ENCODE data around the gene NPTN.

The NPTN gene

DNA sequence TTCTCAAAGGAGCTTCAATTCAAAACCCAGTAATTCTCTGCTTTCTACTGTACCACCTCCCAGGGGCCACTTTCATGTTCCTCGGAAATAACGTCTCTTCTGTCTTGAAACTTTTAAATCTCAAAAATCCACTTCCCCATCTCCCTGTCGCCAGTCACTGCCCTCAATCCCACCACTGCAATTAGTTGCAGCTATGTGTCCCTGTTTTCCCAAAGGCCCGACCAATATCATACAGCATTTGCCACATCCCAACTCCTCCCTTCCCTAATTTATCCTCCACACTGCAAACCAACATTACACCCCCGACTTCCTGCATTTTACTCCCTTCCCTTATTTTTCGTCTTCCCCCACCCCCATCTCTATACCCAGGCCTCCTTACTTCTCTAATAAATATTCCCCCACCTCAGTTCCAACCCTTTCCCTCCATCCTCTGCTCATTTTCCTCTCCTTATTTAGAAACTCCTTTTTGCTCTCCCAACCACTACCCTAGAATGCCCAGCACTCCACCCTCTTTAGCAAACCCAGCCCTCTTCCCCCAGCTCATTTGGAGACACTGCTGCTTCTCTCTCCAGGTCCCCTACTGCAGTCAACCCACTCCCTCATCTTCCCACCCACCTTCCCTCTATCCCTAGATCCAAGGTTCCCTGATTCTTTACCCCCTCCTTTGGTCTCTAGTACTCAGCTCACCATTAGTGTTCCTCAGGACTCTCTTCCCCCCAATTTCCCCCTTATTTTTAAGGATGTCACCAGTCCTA lies 1.1 kb downstream of the NPTN start:
- peak; percentile 59 for DNase-seq (ENCODE audit: low spot score)

DNA sequence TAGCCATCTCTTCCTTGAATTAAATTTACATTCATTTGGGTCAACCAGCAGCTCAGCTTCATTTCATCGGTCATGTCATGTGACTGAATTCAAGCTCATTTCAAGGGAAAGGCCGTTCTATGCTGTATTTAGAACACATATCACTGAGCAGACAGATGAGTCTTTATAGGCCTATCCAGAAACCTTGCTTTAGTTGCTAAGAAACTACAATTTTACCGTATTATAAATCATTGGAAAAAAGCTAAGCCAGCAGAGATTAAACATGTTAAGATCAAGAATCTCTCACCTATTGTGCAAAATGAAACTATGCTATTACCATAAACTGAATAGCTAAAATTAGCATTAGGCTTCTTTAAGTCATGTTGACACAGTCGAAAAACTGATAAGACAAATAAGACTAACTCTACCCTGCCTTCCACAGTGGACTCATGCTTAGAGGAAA lies 2.2 kb downstream of the NPTN start:
- DNase-seq (ENCODE audit: low spot score) = peak; percentile 27

DNA sequence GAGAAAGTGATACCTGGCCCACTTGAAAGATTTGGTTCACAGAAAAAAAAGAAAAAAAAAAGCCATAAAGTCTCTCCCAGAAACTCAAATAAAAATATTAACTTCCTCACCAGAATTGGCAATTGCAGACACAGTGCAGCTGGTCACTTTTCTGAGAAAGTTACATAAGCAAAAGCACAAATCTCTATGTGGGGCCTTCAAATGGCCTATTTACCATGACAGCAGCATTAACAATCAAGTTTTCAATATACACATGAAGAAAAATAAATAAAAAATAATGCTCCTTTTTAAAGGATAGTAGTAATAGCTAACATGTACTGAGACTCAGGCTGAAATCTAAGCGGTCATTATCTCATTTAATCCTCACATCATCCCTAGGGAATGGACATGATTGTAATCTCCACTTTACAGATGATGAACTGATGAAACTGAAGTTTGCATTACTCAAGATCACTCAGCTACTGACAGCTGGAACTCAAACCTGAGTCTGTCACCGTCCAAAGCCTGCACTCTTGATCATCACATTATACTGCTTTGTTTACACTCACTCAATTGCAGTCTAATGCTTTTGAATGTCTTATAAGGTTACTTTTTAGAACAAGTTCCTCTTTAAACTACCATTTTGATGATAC lies 3.3 kb downstream of the NPTN start:
- DNase-seq (ENCODE audit: low spot score) = no peak

DNA sequence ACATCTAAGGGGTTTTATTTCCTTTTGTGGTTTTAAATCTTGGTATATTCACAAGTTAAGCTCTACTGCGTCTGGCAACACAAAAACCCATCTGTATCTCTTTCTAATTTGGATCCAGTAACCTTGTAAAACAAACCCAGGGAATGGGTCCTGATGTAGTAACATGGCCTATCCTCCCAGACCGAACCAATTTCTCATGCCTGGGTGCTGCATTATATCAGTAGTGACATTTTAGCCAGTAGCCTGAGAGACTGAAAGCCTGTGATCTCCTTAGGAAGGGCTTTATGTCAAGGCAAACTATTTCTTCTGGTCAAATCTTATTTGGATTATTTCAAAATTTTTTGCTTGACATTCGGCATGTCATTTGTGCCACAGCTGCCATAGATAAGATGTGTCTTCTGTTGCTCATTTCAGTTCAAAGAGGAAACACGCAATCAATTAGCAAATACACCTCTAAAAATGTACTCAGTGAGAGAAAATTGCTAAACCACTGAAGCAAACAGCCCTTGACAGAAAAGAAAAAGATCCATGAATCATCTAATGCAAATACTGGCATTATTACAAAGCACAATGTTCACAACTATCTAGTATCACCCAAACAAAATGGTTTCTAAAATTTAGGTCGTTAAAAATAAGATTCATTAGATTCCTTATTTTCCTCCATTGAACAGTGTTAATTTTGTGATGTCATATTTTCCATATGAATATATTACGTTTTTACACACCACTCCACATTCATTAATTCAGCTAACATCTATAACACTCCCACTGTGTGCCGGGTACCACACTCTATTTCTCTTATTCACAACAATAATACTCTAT lies 4.0 kb downstream of the NPTN start:
- DNase-seq (ENCODE audit: low spot score) = no peak

DNA sequence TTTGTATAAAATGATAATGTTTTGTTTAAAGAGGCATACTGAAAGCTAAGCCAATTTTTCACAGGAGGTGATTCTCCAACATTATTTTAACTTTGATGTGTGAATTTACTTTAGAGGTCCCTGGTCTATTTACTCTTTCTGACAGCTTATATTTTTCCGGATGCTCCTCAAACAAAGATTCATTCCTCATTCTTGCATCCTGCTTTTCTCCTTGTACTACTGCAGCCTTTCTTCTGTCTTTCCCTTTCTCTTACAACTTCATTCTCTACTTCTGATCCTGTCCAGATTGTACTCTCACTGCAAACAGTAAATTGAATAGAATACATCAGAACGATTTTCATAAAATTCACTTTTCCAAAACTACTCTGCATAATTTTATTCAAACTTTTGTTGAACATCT lies 5.1 kb downstream of the NPTN start:
- no peak for DNase-seq (ENCODE audit: low spot score)

DNA sequence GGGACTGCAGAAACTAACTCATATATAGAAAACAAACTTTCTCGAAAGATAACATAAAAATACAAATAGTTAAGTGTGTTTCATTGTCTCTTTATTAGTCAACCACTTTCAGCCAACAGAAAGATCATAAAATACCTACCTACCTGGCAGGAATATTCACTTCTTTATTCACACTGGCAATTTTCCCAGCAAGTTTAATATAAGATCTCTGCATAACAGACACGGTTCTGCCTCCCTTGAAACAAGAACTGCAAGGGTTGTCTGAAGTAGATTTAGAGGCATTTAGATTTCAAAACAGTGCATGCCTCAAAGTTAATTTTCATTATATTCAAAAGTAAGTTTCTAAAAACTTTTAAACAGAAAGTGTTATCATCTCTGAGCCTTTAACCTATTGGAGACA lies 7.1 kb downstream of the NPTN start:
- no peak for DNase-seq (ENCODE audit: low spot score)

DNA sequence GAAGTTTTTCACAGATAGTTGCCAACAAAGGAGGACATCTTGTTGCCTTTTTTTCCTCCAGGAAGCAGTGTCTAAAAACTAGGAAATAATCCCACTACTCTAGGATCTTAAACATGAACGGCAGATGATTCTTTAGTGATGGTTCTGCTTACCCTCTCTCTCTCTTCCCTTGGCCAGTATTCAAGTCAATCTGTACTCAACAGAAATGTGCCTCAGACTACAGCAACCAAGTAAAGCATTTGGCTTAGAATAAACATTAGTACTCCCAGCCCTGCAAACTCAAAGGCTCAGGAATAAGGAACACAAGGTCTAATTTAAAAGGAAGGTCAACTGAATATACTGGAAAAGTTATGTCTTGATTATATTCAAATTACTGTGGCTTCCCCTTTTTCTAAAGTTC lies 8.7 kb downstream of the NPTN start:
- DNase-seq (ENCODE audit: low spot score) = peak; percentile 12

DNA sequence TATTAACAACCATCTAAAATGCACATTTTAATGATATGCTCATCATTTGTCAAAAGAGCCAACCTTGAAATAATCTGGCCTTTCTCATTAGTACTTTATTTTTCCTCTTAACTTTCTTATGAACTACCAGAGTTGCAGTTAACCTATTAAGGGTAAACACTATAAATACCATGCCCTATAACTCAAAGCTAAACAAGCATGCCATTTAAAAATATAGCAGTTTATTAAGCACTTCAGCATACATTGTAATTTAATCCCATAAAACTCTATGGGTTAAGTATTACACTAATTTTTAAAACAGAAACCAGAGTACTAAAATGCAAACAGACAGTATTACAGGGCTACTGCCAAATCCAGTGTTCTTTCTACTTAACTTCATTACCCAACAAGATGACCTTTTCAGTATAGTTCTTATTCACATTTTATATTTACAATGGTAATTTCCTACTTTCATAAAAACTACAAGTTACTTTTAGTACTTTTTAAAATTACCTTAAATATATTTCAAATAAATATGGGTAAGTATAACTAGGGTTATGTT lies 11.8 kb downstream of the NPTN start:
- DNase-seq (ENCODE audit: low spot score) = no peak

DNA sequence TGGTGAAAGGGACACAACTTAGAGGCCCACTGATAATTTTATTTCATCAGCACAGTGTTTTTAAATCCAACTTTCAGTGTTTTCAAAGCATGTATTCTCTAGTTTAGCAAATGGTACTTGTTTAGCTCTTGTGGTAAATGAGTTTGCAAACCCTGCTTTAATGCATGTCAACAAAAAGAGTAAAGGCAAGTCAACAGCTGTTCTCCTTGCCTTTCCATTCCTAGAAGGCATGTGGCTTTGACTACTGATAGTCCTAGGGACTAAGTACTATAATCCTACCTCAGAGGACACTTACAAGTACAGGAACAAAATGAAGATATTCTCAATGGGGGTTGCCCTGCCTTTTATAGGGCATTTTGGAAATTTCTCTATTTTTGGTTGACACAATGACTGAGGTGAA lies 13.1 kb downstream of the NPTN start:
- no peak for DNase-seq (ENCODE audit: low spot score)

DNA sequence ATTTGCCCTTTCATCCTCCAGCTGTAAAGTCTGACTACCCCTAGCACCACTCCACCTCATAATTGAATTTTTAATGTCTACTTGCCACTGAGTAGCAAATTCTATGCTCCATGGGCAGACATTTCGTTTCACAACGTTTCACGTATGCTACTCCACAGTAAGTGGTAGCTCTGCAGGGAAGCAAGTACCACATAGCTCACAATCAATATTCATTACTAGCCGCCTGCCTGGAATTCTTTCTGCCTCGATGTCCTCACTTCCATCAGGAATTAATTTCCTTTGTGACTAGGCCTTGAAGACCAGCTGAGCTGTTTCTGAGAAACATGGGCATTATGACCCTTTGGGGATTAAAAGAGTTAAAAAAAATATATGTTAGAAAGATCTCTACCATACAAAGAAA lies 15.3 kb downstream of the NPTN start:
- no peak for DNase-seq (ENCODE audit: low spot score)

DNA sequence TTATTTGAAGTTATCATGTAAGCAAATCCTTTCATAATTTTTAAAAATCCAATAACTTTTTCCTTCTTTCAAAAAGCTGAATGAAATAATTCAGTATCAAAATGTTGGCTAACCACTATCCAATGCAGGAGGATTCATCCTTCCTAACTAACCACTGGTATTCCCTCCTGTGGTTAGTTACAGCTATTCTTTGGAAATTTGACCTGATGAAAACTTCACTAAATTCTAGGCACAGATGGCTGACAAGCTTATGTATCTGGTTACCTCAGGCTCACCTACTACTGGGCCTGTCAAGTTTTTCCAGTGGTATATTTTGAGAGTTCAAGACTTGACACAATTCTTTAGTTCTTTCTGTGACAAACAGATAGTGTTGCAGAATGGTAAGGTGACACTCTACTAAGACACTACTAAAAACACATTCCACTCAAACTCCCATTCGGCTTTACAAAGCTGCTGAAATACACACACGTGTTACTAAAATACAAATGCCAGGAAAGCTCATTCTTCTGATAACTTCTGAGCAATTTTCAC lies 15.8 kb downstream of the NPTN start:
- no peak for DNase-seq (ENCODE audit: low spot score)

DNA sequence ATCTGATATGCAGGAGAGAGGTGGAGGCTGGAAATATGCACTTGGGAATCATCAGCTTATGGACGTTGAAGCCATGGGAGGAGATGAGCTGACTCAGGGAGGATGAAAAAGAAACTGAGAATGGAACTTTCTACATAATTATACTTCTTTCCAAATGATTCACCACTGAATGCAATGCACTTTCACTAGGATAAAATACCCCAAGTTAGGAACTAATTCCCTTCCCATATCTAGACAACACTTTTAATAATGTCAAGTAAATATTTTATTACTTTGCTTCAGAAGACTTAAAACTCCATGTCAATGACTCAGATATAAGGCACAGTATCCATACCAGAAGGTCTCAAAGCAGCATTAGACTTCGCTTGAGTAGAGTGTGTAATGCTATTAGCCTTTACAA lies 24.2 kb downstream of the NPTN start:
- no peak for DNase-seq (ENCODE audit: low spot score)

DNA sequence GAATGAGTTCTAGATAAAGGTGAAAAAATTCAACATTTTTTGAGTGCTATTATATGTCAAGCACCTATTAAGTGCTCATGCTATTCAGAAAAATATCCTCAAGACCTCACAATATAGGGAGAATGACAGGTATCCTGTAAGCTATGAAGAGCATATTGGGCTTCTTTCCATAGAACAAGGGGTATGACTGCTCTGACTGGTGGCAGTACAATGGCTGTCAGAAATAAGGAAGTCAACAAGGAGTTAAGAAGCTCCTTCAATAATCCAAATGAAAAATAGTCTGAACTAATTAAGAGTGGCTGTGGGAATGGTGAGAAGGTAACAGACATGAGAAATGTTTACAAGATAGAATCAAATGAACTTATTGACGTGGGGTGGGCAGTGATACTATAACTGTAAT lies 24.7 kb downstream of the NPTN start:
- DNase-seq (ENCODE audit: low spot score) = no peak

DNA sequence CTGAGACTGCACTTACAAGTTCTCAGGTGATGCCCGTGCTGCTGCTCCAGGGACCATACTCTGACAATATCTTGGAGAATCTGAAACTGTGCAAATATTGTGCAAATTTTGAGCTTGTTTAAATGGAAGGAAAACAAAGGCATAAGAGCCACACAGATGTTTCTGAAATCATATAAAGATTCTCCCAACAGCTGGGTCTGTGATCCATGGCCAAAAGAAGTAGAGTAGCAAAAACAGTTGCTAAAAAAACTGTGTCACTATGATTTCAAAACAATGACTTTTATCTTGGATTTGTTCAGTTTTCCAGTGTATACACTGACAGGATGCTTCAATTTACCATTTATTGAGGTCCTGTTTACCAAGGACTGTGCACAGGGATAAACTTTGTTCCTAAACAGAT lies 25.3 kb downstream of the NPTN start:
- no peak for DNase-seq (ENCODE audit: low spot score)

DNA sequence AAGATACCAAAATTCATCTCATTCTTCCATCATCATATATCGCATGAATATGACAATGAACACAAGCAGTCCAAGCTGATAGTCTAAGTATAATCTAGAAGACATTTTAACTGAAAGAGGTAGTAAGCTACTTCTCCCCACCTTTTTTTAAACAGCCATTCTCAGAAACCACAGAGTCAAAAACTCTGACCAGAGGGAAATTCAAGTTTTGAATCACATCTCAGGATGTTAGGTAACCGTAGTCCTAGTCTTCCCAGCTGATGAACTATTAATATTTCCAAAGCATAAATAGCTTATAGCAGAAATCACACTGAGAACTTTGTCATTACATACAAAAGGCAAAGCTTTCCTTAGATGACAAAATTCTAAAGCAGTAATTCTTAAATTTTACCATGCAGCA lies 25.8 kb downstream of the NPTN start:
- no peak for DNase-seq (ENCODE audit: low spot score)

DNA sequence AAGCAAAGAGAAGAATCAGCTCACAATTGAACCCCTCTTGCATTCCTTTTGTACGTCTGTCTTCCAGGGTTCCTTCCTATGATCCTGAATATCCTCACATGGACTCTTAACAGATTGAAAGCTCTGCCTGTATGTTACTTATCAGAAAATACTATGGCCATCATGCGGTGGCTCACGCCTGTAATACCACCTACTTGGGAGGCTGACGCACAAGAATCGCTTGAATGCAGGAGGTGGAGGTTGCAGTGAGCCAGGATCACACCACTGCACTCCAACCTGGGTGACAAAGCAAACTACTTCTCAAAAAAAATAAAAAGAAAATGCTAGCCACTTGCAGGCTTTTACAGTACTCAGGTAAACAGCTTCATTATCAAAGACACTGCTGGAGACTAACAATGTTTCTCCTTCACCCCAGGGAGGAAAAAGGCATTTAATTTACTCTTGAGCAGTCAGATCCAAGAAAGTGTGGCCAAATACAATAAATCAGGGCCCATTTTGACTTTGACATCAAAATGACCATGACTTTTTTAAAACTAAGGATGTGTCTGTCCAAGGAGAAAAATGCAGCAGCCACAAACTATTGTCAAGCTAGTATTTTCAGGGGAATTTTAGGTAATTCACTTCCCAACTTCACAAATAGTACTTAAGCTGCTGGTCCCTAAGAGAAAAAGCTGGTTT lies 27.3 kb downstream of the NPTN start:
- DNase-seq (ENCODE audit: low spot score) = no peak

DNA sequence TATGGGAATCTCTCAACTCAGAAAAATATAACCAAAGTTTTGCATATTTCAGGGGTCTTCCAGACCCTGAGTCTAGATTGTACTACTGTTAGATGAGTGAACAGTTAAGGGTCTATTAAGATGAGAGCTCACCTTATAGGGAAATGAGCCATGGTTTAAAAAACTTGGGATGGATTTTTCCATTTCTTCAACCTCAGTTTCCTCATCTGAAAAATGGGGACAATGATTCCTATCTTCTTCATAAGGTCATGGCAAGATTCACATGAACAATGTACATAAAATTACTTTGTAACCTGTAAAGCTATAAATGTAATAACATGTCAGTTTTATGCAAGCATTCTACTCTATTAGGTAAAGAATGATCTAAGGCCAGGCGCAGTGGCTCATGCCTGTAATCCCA lies 28.7 kb downstream of the NPTN start:
- no peak for DNase-seq (ENCODE audit: low spot score)

DNA sequence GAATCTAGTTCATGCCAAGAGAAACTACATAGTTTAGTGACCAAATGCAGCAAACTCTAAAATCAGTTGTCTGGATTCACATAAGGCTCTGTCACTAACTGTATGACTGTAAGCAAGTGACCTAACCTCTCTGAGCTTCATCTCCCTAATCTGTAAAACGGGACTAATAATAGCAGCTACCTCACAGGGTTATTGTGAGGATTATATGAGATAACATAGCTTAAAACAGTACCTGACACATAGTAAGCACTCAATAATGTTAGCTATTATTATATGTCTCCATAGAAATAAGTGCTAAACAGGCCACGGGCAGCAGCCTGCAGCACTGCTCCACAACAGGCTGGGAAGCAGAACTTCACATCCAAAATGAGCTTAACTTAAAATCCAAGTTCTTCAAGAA lies 30.2 kb downstream of the NPTN start:
- DNase-seq (ENCODE audit: low spot score) = no peak

DNA sequence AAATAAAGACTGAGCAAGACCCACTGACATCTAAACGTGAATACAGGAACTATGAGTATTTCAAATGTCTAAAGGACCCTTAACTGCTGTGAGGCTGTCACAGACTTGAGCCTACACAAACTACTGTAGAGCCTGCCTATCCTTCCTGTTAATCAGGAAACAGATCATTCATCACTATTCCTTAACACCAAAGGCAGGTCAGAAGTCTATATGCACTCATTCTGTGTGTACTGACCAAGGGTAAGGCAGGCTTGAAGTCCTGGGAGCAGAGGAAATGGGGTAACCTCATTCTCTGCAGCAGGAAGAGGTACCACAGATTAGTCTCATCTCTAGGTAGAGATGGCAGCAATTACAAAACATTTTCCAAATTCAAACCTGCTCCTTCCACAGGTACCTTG lies 30.7 kb downstream of the NPTN start:
- no peak for DNase-seq (ENCODE audit: low spot score)

DNA sequence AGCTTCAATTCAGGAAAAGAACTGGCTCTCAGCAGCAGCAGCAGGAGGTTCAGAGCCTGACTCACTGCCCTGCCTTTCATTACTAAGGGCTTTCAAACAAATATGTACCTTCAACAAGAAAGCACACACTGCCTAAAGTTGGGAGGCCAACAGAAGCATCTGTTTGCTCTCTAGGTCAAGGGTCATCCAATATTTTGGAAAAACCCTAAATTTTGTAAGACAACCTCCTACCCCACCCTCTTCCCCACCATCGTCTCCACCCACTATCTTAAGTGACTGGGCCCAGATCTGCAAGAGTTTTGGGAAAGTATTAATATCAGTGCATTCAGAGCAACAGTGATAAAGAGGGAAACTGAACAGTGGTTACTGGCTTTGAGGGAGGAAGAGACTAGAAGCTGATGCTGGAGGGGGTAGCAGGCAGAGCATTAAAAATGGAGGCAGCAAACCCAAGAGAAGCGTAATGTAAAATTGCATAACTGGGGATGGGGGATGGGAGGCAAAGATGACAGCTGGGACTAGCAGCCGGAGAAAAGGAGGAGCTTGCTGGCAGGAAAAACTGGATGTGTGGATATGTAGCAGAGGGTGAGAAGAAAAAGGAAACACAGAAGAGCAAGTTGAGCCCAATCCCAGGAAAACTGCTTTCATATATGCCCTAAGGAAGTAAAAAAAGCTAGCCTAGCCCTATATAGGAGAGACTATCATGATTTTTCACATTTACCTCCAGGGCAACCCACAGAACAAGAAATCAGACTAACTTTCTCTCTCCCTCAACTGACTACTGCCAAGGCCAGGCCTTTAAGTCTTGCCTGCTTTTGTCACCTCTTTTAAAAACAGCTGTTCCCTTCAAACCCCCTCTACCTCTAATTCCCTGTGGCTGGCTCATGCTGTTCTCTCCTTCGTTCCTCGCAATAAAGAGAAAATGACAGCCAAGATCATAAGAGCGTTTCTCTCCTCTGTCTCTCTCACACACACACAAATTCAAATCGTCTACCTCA lies 31.4 kb downstream of the NPTN start:
- DNase-seq (ENCODE audit: low spot score) = peak; percentile 64
